Endothelial cell of umbilical vein (primary cell): ENCODE results near the gene SGTB. TPM values are rescaled to one million over a fixed set of nuclear protein-coding genes. Genes with fewer than 3 reads are reported as not detected.

Experiments used
- BruUV-seq: library from RNA; stranded (reverse); fragments of 400-500 nt; replicated peaks from 2 replicates; lab custom pipeline; 2021; lab: Mats Ljungman, UMichigan
- CTCF ChIA-PET: fragments of 300-600, 350-600 bp; sonication (Branson Sonifier 250); formaldehyde crosslinking; loops from one replicate; lab custom pipeline; 2021; ENCODE audit warnings: antibody characterized with exemption, inconsistent platforms; lab: Charles Lee
- POLR2A ChIA-PET: fragments of 300-600, 350-600 bp; sonication (Branson Sonifier 250); formaldehyde crosslinking; loops from one replicate; lab custom pipeline; 2021; ENCODE audit warnings: antibody characterized with exemption, inconsistent platforms; lab: Charles Lee
- DNase-seq: peaks from one replicate; pipeline ENCODE4 v3.0.0-alpha.2; 2011; ENCODE audit warnings: low read depth, low spot score
- FAIRE-seq: peaks from 2 replicates; lab custom pipeline; 2011; peaks lifted over from hg19 to GRCh38; lab: Jason Lieb, UNC
- H2AFZ ChIP-seq: 2 replicates; pipeline ENCODE4 v1.6.0; 2012; ENCODE audit warnings: low read depth, low read length, control low read depth, inconsistent platforms
- H3K27ac ChIP-seq: 2 replicates; pipeline ENCODE4 v1.5.1; 2011; ENCODE audit warnings: low read depth, mild to moderate bottlenecking, control low read depth, low read length, moderate library complexity; ENCODE audit not compliant: insufficient read depth
- H3K27me3 ChIP-seq, 2 experiments: 2 replicates each; pipeline versions ENCODE4 v1.6.0 to v1.6.1; 2011; ENCODE audit warnings: low read length in 2 of 2, mixed read lengths in 1 of 2; ENCODE audit not compliant: control insufficient read depth in 2 of 2, insufficient read depth in 2 of 2
- H3K36me3 ChIP-seq, 2 experiments: 2 replicates in 1 of 2; 3 replicates in 1 of 2; pipeline ENCODE4 v1.5.1; 2011; ENCODE audit warnings: low read length in 2 of 2, mild to moderate bottlenecking in 1 of 2, moderate library complexity in 1 of 2; ENCODE audit not compliant: control insufficient read depth in 2 of 2, insufficient read depth in 2 of 2; ENCODE audit errors: extremely low read depth in 1 of 2
- H3K4me1 ChIP-seq: 3 replicates; pipeline ENCODE4 v1.5.1; 2011; ENCODE audit warnings: mild to moderate bottlenecking, low read length; ENCODE audit not compliant: control insufficient read depth, insufficient read depth; ENCODE audit errors: extremely low read depth
- H3K4me2 ChIP-seq: 2 replicates; pipeline ENCODE4 v1.6.1; 2011; ENCODE audit warnings: low read length, control low read depth, mixed read lengths; ENCODE audit not compliant: insufficient read depth
- H3K4me3 ChIP-seq, 3 experiments: fragments of 200-600 bp in 1 of 3; sonication (generic), shearing (Covaris generic) in 1 of 3; replicated peaks in 1 of 3; 2 replicates each; pipeline ENCODE4 v1.5.1; 2011 to 2016; ENCODE audit warnings: control low read depth in 3 of 3, low read length in 3 of 3, mild to moderate bottlenecking in 2 of 3, inconsistent platforms in 1 of 3, low read depth in 1 of 3, moderate library complexity in 1 of 3; ENCODE audit not compliant: insufficient read depth in 1 of 3
- H3K79me2 ChIP-seq: 2 replicates; pipeline ENCODE4 v1.6.0; 2012; ENCODE audit warnings: low read length, inconsistent platforms; ENCODE audit not compliant: control insufficient read depth, insufficient read depth
- H3K9ac ChIP-seq: replicated peaks from 2 replicates; pipeline ENCODE3; 2011; ENCODE audit warnings: low read length, control low read depth; ENCODE audit not compliant: insufficient read depth; ENCODE audit errors: extremely low read depth
- H3K9me1 ChIP-seq: replicated peaks from 3 replicates; pipeline ENCODE4 v1.6.0; 2011; ENCODE audit warnings: mild to moderate bottlenecking, low read length; ENCODE audit not compliant: control insufficient read depth, insufficient read depth; ENCODE audit errors: extremely low read depth
- H3K9me3 ChIP-seq: replicated peaks from 2 replicates; pipeline ENCODE4 v1.5.1; 2012; ENCODE audit warnings: low read length, inconsistent platforms; ENCODE audit not compliant: control insufficient read depth, insufficient read depth
- H4K20me1 ChIP-seq: replicated peaks from 2 replicates; pipeline ENCODE3; 2011; ENCODE audit warnings: mild to moderate bottlenecking, low read length; ENCODE audit not compliant: control insufficient read depth, insufficient read depth; ENCODE audit errors: extremely low read depth
- EZH2 ChIP-seq: IDR thresholded peaks from 2 replicates; pipeline ENCODE4 v1.6.1; 2012; ENCODE audit warnings: borderline replicate concordance, low read depth, mild to moderate bottlenecking, moderate library complexity, low read length, inconsistent platforms; ENCODE audit not compliant: severe bottlenecking
- FOS ChIP-seq: IDR thresholded peaks from 2 replicates; pipeline ENCODE4 v1.6.1; 2011; ENCODE audit warnings: mild to moderate bottlenecking, low read length, moderate library complexity, borderline replicate concordance; ENCODE audit not compliant: insufficient read depth
- GATA2 ChIP-seq: IDR thresholded peaks from 2 replicates; pipeline ENCODE4 v1.7.0; 2011; ENCODE audit warnings: low read depth, mild to moderate bottlenecking, moderate library complexity, mixed read lengths, low read length; ENCODE audit not compliant: insufficient read length, insufficient read depth
- JUN ChIP-seq: IDR thresholded peaks from 2 replicates; pipeline ENCODE4 v1.6.1; 2011; ENCODE audit warnings: borderline replicate concordance, low read depth; ENCODE audit not compliant: insufficient read length, insufficient read depth
- MYC ChIP-seq: IDR thresholded peaks from one replicate; pipeline ENCODE4 v1.6.1; 2011; ENCODE audit warnings: mild to moderate bottlenecking, low read depth, low read length
- POLR2A ChIP-seq: IDR thresholded peaks from 2 replicates; pipeline ENCODE4 v1.6.1; 2012; ENCODE audit warnings: low read depth, mild to moderate bottlenecking, control low read depth, low read length
- POLR2AphosphoS5 ChIP-seq: IDR thresholded peaks from 2 replicates; pipeline ENCODE4 v1.6.1; 2012; ENCODE audit warnings: low read depth, mild to moderate bottlenecking, control low read depth, low read length, moderate library complexity; ENCODE audit not compliant: insufficient read depth
- dilution Hi-C: fragments of 300-500 bp; cut with MboI; formaldehyde crosslinking; loops from one replicate; pipeline ENCODE4 v1.15.0; 2019; ENCODE audit warnings: low sequenced_read_pairs; ENCODE audit not compliant: extremely low pct_ligation_motif_present
- intact Hi-C: fragments of 100-400 bp; cut with micrococcal nuclease; formaldehyde crosslinking; loops from one replicate; pipeline ENCODE4 v1.10.0; 2022
- polyA plus RNA-seq, 4 experiments: library from polyadenylated mRNA; depleted of rRNA in 3 of 4; stranded (reverse) in 3 of 4; unstranded in 1 of 4; fragments of >200 nt; gene quantifications; 2 replicates each; pipeline versions ENCODE4 v1.2.1 to v1.2.3, GENCODE V29; 2011 to 2012; ENCODE audit warnings: missing spikeins in 1 of 4
- total RNA-seq: library from RNA; stranded (reverse); gene quantifications from 2 replicates; pipeline ENCODE4 v1.2.3, GENCODE V29; 2021
- TF ChIP-seq, protein P1 (sequence below): IDR thresholded peaks from 2 replicates; pipeline ENCODE4 v1.6.1; 2011; ENCODE audit not compliant: insufficient read depth, insufficient read length
- TF ChIP-seq, protein P2 (sequence below), 2 donors: IDR thresholded peaks; 1 replicate in 1 of 2; 2 replicates in 1 of 2; pipeline ENCODE4 v1.5.1; 2011; ENCODE audit warnings: low read length in 2 of 2, mild to moderate bottlenecking in 2 of 2, moderate library complexity in 2 of 2, control low read depth in 1 of 2, inconsistent platforms in 1 of 2, low read depth in 1 of 2; ENCODE audit not compliant: insufficient read depth in 1 of 2; ENCODE audit errors: extremely low read depth in 1 of 2

Gene SGTB
- total and polyA plus RNA-seq, 2 donors (not counting 3 experiments of a cell fraction or from before 2014, with no cell fraction given), result 3.1 to 14.1 TPM

DNA sequence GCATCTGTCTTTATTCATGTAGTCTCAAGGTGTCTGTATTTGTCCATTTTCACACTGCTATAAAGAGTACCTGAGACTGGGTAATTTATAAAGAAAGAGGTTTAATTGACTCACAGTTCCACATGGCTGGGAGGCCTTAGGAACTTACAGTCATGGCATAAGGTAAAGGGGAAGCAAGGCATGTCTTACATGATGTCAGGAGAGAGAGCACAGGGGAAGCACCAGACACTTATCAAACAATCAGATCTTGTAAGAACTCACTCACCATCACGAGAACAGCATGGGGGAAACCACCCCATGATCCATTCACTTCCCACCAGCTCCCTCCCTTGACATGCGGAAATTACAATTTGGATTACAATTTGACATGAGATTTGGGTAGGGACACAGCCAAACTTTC, 44.3 kb upstream of the SGTB start:
- Histone ChIP-seq H3K9me3 (no peaks in the 10 kb centered on the region), H3K4me3 (no peak overlapping the region), H3K36me3 (no peaks in the 10 kb centered on the region), H3K4me1 (peaks cover 12% of the 10 kb centered on the region), H3K27me3 (no peaks in the 10 kb centered on the region), H3K9ac (no peak overlapping the region), H3K9me1 (no peaks in the 10 kb centered on the region), H2AFZ (no peak overlapping the region), H3K27ac (no peak overlapping the region), H3K4me2 (no peak overlapping the region), H3K79me2 (no peaks in the 10 kb centered on the region), H4K20me1 (no peaks in the 10 kb centered on the region)
- ChIA-PET POLR2A (no interaction called here), CTCF (no interaction called here)
- DNase-seq (no peak), FAIRE-seq (no peak)
- no TSS peak for BruUV-seq
- dilution Hi-C loops, result no loop called here
- intact Hi-C loops, result loop anchor here (10.0 kb wide), 1 partner anchor 379 kb away; the partner anchor contains the start of gene SREK1
- TF ChIP-seq, protein P1, sequence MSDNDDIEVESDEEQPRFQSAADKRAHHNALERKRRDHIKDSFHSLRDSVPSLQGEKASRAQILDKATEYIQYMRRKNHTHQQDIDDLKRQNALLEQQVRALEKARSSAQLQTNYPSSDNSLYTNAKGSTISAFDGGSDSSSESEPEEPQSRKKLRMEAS, result no peak
- no peak for TF ChIP-seq GATA2
- TF ChIP-seq, protein P2, sequence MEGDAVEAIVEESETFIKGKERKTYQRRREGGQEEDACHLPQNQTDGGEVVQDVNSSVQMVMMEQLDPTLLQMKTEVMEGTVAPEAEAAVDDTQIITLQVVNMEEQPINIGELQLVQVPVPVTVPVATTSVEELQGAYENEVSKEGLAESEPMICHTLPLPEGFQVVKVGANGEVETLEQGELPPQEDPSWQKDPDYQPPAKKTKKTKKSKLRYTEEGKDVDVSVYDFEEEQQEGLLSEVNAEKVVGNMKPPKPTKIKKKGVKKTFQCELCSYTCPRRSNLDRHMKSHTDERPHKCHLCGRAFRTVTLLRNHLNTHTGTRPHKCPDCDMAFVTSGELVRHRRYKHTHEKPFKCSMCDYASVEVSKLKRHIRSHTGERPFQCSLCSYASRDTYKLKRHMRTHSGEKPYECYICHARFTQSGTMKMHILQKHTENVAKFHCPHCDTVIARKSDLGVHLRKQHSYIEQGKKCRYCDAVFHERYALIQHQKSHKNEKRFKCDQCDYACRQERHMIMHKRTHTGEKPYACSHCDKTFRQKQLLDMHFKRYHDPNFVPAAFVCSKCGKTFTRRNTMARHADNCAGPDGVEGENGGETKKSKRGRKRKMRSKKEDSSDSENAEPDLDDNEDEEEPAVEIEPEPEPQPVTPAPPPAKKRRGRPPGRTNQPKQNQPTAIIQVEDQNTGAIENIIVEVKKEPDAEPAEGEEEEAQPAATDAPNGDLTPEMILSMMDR (IDR thresholded peaks at IDR 0.05; ENCODE audit: extremely low read depth in 1 of 2, insufficient read depth in 1 of 2, low read depth in 1 of 2, low read length in 2 of 2), result no peak
- no peak for TF ChIP-seq MYC
- TF ChIP-seq EZH2, result no peak
- no peak for TF ChIP-seq POLR2A
- TF ChIP-seq POLR2AphosphoS5, result no peak
- TF ChIP-seq JUN, result no peak
- no peak for TF ChIP-seq FOS
